K562 (cell line): ENCODE results near the gene ARHGAP25. TPM values are rescaled to one million over a fixed set of nuclear protein-coding genes. Genes with fewer than 3 reads are reported as not detected.

Source experiments
- ATAC-seq: fragments of 200-7000 bp; cut with Tn5 transposase; 3 replicates; pipeline ENCODE4 v1.9.1; 2020; ENCODE audit warnings: moderate library complexity
- BruUV-seq: library from RNA; stranded (reverse); fragments of 400-500 nt; replicated peaks from 2 replicates; lab custom pipeline; 2021; lab: Mats Ljungman, UMichigan
- CTCF ChIA-PET: fragments of 300-600 bp; formaldehyde crosslinking; extraction: SDS; loops from one replicate; lab custom pipeline; 2021; ENCODE audit warnings: low intra/inter-chr PET ratio; lab: Yijun Ruan, JAX
- POLR2A ChIA-PET: fragments of 300-600, 350-650 bp; sonication (Branson Sonifier 250); formaldehyde crosslinking; extraction: SDS; loops from one replicate; lab custom pipeline; 2021; ENCODE audit warnings: antibody characterized with exemption, inconsistent platforms; lab: Yijun Ruan, JAX
- DNase-seq, 4 experiments: peaks; one replicate each; pipeline versions ENCODE4 v3.0.0 to v3.0.0-alpha.2; 2011 to 2018; ENCODE audit warnings: low spot score in 3 of 4, mixed read lengths in 3 of 4; ENCODE audit errors: extremely low read depth in 1 of 4
- FAIRE-seq: peaks from 2 replicates; lab custom pipeline; 2011; peaks lifted over from hg19 to GRCh38; lab: Jason Lieb, UNC
- H2AFZ ChIP-seq: 2 replicates; pipeline ENCODE4 v1.6.0; 2011; ENCODE audit warnings: low read depth, low read length, control low read depth, inconsistent platforms
- H3K27ac ChIP-seq: fragments of 200-600 bp; 3 replicates; pipeline ENCODE4 v1.8.0; 2011; ENCODE audit warnings: low read depth, mild to moderate bottlenecking, control low read depth, inconsistent platforms, low read length, moderate library complexity, mixed read lengths; ENCODE audit errors: extremely low read depth
- H3K27me3 ChIP-seq, 2 experiments: fragments of 300-600 bp in 1 of 2; 2 replicates in 1 of 2; 3 replicates in 1 of 2; pipeline versions ENCODE4 v1.6.0 to v1.8.0; 2011; ENCODE audit warnings: inconsistent platforms in 2 of 2, low read length in 2 of 2, mild to moderate bottlenecking in 1 of 2, mixed read lengths in 1 of 2, moderate library complexity in 1 of 2; ENCODE audit not compliant: control insufficient read depth in 2 of 2, insufficient read depth in 2 of 2
- H3K36me3 ChIP-seq: fragments of 300-600 bp; 3 replicates; pipeline ENCODE4 v1.8.0; 2011; ENCODE audit warnings: mild to moderate bottlenecking, low read length, inconsistent platforms; ENCODE audit not compliant: control insufficient read depth, insufficient read depth
- H3K4me1 ChIP-seq, 2 experiments: fragments of 200-600 bp in 1 of 2; replicated peaks in 1 of 2; 2 replicates in 1 of 2; 3 replicates in 1 of 2; pipeline versions ENCODE4 v1.5.1 to v1.8.0; 2011; ENCODE audit warnings: inconsistent platforms in 2 of 2, low read length in 2 of 2, mild to moderate bottlenecking in 1 of 2, mixed read lengths in 1 of 2, moderate library complexity in 1 of 2; ENCODE audit not compliant: control insufficient read depth in 2 of 2, insufficient read depth in 2 of 2
- H3K4me2 ChIP-seq: 2 replicates; pipeline ENCODE4 v1.6.1; 2011; ENCODE audit warnings: low read length, control low read depth, inconsistent platforms, mixed read lengths; ENCODE audit not compliant: insufficient read depth
- H3K4me3 ChIP-seq: fragments of 200-600 bp; sonication (generic), shearing (Covaris generic); 2 replicates; pipeline ENCODE4 v1.5.1; 2016; ENCODE audit warnings: control low read depth, inconsistent platforms
- H3K79me2 ChIP-seq: fragments of 200-600 bp; 3 replicates; pipeline ENCODE4 v1.8.0; 2011; ENCODE audit warnings: low read length, inconsistent platforms; ENCODE audit not compliant: control insufficient read depth, insufficient read depth
- H3K9ac ChIP-seq, 2 experiments: 2 replicates each; pipeline versions ENCODE4 v1.6.0 to v1.6.1; 2011; ENCODE audit warnings: low read depth in 2 of 2, low read length in 2 of 2, control low read depth in 1 of 2, inconsistent platforms in 1 of 2, mild to moderate bottlenecking in 1 of 2, mixed read lengths in 1 of 2; ENCODE audit not compliant: insufficient read depth in 1 of 2
- H3K9me1 ChIP-seq: one replicate; pipeline ENCODE4 v1.6.0; 2011; ENCODE audit warnings: inconsistent platforms, mild to moderate bottlenecking, low read length, moderate library complexity; ENCODE audit not compliant: control insufficient read depth, insufficient read depth
- H3K9me3 ChIP-seq: replicated peaks from 2 replicates; pipeline ENCODE4 v1.5.1; 2011; ENCODE audit warnings: low read depth, low read length, inconsistent platforms; ENCODE audit not compliant: control insufficient read depth, insufficient read depth
- H4K20me1 ChIP-seq: replicated peaks from 2 replicates; pipeline ENCODE4 v1.6.1; 2011; ENCODE audit warnings: low read length, inconsistent platforms, mixed read lengths; ENCODE audit not compliant: control insufficient read depth, insufficient read depth
- CREM ChIP-seq: IDR thresholded peaks from 2 replicates; pipeline ENCODE4 v1.6.1; 2014; ENCODE audit warnings: antibody characterized with exemption, low read depth
- ELF4 ChIP-seq: fragments of 450-650 bp; formaldehyde crosslinking; IDR thresholded peaks from 2 replicates; pipeline ENCODE4 v1.4.0; 2022; ENCODE audit warnings: missing genetic modification characterization
- HSF4 ChIP-seq: fragments of 250-450 bp; sonication (Bioruptor Pico); IDR thresholded peaks from 2 replicates; pipeline ENCODE4 v2.1.2; 2022; ENCODE audit warnings: mild to moderate bottlenecking, moderate library complexity, borderline replicate concordance
- SMARCB1 ChIP-seq: IDR thresholded peaks from 2 replicates; pipeline ENCODE4 v1.6.1; 2011; ENCODE audit warnings: improper control_type of control experiment, low read depth; ENCODE audit not compliant: insufficient read length
- STAG1 ChIP-seq: sonication (generic); formaldehyde crosslinking; IDR thresholded peaks from 2 replicates; pipeline ENCODE4 v1.5.0; 2020; ENCODE audit warnings: missing genetic modification reagents, borderline replicate concordance
- TSC22D4 ChIP-seq: fragments of 450-650 bp; IDR thresholded peaks from 2 replicates; pipeline ENCODE4 v1.6.1; 2016; ENCODE audit warnings: missing genetic modification characterization, missing biosample characterization, control low read depth
- ZNF584 ChIP-seq: fragments of 200-800 bp; sonication (Bioruptor generic); IDR thresholded peaks from 2 replicates; pipeline ENCODE4 v1.6.1; 2016; ENCODE audit warnings: low read depth, mild to moderate bottlenecking, missing genetic modification characterization, missing compliant biosample characterization
- ZSCAN32 ChIP-seq: fragments of 450-650 bp; formaldehyde crosslinking; IDR thresholded peaks from 2 replicates; pipeline ENCODE4 v1.4.0; 2020; ENCODE audit warnings: mild to moderate bottlenecking, moderate library complexity
- WGBS: fragments of 100-300 bp; shearing (Covaris generic); methylation state at CpG from one replicate; pipeline ENCODE4 v1.1.6; 2016; ENCODE audit warnings: low coverage, mixed read lengths; ENCODE audit not compliant: insufficient coverage; ENCODE audit errors: missing lambda C conversion rate; 5-methylcytosine and 5-hydroxymethylcytosine counted together
- in situ Hi-C: fragments of 300-500 bp; cut with MboI; formaldehyde crosslinking; loops from 4 replicates; pipeline ENCODE4 v1.15.0; 2018; ENCODE audit warnings: inconsistent platforms, mixed read lengths
- intact Hi-C: fragments of 100-400 bp; cut with micrococcal nuclease; formaldehyde crosslinking; loops from 2 replicates; pipeline ENCODE4 v1.14.2; 2022
- polyA plus RNA-seq, 8 experiments: library from polyadenylated mRNA; depleted of rRNA in 4 of 8; stranded (reverse) in 5 of 8; unstranded in 3 of 8; fragments of >200 nt; fragmentation: Nextera tagmentation in 2 of 8; fragmentation: Illumina TruSeq in 1 of 8; extraction: Ambion mirVana in 2 of 8; extraction: Trizol in 1 of 8; gene quantifications; 2 replicates each; pipeline versions ENCODE4 v1.2.1 to v1.2.3, GENCODE V29; 2011 to 2014; ENCODE audit warnings: inconsistent platforms in 1 of 8, missing spikeins in 1 of 8
- total RNA-seq, 7 experiments: library from RNA; depleted of rRNA in 6 of 7; stranded (reverse); fragments of >200 nt in 6 of 7; fragmentation: Illumina TruSeq in 2 of 7; extraction: Trizol in 2 of 7; gene quantifications; 2 replicates each; pipeline versions ENCODE4 v1.2.1 to v1.2.3, GENCODE V29; 2011 to 2021; ENCODE audit warnings: low replicate concordance in 1 of 7
- TF ChIP-seq, protein P1 (sequence below): fragments of 250-450 bp; sonication (Bioruptor Pico); IDR thresholded peaks from 2 replicates; pipeline ENCODE4 v1.5.0; 2021; ENCODE audit warnings: mild to moderate bottlenecking, moderate library complexity
- TF ChIP-seq, protein P2 (sequence below): fragments of 250-450 bp; sonication (Bioruptor Pico); IDR thresholded peaks from 2 replicates; pipeline ENCODE4 v1.5.0; 2021

ARHGAP25 gene
- total and polyA plus RNA-seq, 9 of the 15 experiments (the other 6 are each of a cell fraction or from before 2014, with no cell fraction given) = 4.9 to 14.8 (median 10.7) TPM

DNA sequence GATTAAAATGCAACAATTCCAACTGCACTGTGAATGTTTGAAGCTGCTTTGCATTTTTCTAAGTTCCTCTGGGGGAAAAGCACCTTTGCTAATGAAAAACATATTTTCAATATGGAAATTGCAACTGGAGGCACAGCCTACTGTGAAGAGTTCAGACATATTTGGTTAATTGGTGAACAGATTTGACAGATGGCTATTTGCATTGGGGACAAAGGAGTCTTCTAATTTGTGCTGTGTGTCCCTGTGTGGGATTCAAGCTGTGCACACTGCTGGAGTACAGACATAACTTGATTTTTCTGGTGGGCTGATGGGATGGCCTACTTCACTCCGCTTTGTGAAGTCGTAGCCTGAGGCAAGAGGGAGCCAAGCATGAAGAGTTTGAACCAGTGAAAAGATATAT is 40.7 kb upstream of the ARHGAP25 start:
- ATAC-seq (no peak), FAIRE-seq (no peak)

More for the DNA sequence above, 40.7 kb upstream of the ARHGAP25 start:
- H3K9me3 ChIP-seq = no peaks in the 10 kb centered on the region
- no peak overlapping the region for H3K27ac ChIP-seq
- H3K79me2 ChIP-seq = no peaks in the 10 kb centered on the region
- no peaks in the 10 kb centered on the region for H4K20me1 ChIP-seq
- TF ChIP-seq ELF4 (CRISPR knock-in tag) = no peak
- TF ChIP-seq, protein P1, sequence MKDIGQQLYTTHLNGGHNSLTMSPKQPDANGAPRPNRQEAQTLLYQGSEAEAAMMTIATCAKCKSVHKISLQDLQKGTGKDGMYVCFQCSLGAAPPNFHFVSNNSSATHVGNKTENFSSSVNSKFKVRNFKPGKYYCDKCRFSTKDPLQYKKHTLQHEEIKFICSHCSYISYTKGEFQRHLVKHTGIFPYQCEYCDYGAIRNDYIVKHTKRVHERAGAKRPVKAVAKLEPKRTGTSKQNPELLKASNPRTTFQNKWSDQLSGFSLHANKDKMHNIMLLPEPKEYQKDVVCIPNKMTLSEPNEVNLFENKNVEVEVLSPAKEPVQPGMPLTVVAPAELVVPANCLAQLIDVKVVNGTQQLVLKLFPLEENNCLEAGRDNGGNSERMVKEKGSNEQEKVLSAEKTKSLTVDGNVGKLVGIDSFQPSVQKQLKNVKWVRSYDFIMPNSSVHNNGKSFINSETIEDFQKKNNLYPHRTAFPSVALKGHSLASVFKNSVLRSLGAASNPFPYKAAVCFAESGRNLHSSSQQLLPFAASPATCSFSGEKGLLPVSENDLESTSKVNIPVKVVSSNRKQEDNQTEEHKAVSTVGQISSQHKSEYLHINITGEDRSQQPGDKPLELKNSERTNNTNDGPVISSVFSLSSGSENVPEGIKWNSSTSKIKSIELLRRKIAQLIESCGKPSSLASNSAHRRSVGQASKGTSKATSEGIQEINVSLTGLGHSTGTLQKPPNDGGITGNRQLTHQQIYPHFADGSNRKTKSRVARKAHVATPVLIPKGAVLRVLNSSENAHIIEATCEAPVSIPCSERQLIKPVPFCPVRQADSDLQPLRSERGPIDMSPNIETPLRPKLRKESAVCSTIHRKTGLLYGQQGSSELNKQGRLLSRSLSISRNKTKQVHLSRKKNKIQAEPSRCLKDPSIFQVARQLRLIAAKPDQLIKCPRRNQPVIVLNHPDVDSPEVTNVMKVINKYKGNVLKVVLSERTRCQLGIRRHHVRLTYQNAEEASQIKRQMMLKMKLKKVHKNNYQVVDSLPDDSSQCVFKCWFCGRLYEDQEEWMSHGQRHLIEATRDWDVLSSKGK (CRISPR knock-in tag) = no peak
- no peak for TF ChIP-seq TSC22D4
- no peak for TF ChIP-seq ZSCAN32 (CRISPR knock-in tag)
- no peak for TF ChIP-seq HSF4 (CRISPR knock-in tag)
- TF ChIP-seq CREM = no peak
- TF ChIP-seq SMARCB1 = no peak
- no peak for TF ChIP-seq STAG1 (CRISPR knock-in tag)
- TF ChIP-seq ZNF584 (CRISPR knock-in tag) = no peak
- TF ChIP-seq, protein P2, sequence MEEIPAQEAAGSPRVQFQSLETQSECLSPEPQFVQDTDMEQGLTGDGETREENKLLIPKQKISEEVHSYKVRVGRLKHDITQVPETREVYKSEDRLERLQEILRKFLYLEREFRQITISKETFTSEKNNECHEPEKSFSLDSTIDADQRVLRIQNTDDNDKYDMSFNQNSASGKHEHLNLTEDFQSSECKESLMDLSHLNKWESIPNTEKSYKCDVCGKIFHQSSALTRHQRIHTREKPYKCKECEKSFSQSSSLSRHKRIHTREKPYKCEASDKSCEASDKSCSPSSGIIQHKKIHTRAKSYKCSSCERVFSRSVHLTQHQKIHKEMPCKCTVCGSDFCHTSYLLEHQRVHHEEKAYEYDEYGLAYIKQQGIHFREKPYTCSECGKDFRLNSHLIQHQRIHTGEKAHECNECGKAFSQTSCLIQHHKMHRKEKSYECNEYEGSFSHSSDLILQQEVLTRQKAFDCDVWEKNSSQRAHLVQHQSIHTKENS (CRISPR knock-in tag) = no peak
- no peak overlapping the region for H3K4me2 ChIP-seq
- H3K4me1 ChIP-seq = peaks cover 2 to 10% of the 10 kb centered on the region in 2 experiments; a peak in 4 of 5 replicates
- ChIA-PET CTCF (no interaction called here), POLR2A (no interaction called here)
- in situ Hi-C loops (no loop called here), intact Hi-C loops (no loop called here)
- BruUV-seq = no TSS peak
- no peaks in the 10 kb centered on the region for H3K9me1 ChIP-seq
- no peak overlapping the region for H3K4me3 ChIP-seq
- H3K9ac ChIP-seq = no peak overlapping the region
- H2AFZ ChIP-seq = no peak overlapping the region
- no peaks in the 10 kb centered on the region for H3K36me3 ChIP-seq
- DNase-seq = no peak
- 75% methylated on average over 2 of the region's 2 CpGs for WGBS
- H3K27me3 ChIP-seq = no peaks in the 10 kb centered on the region
